Bladder microvascular endothelial cell (primary cell): ENCODE data around the gene SPTBN5. TPM values are rescaled to one million over a fixed set of nuclear protein-coding genes. Genes with fewer than 3 reads are reported as not detected.

ENCODE experiments used
- total RNA-seq: library from RNA; depleted of rRNA; stranded (reverse); fragments of >200 nt; gene quantifications from 2 replicates; pipeline ENCODE4 v1.2.3, GENCODE V29; 2014

Gene SPTBN5
- 5.2 and 5.3 TPM in 2 replicates for total RNA-seq

DNA sequence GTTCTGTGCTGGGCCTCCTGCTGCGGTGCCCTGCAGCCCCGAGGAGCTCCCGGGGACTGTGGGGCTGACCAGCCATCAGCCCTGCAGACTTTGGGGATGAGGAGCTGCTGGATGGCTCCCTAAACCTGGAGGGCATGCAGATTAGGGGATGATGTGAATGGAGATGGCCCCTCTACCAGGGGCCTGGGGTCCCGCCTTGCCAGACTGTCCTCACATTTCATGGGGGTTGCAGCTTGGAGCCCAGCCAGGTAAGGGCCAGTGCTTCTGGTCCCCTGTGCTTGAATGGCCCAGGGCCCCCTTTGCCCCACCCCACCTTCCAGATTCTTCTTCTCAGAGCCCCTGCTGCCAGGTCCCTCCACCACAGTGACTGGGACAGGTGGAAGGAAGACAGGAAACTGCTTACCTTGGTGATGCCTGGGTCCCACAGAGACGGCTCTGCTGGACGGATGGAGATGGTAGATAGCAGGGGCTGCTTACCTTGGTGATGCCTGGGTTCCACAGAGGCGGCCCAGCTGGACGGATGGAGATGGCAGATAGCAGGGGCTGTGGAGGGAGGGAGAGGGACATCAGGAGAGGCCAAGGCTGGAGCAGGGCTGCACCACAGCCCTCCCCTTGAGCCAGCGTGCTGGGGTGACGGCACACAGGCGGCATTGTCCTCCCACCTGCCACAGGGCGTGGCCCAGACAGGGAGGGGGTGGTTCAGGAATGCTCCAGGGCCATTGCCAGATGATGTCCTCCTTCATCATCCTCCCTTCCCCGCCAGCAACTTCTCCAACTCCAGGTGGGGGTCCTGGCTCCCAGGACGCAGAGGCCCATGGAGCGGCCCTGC, at the start of gene SPTBN5:
Gene SPTBN5, minus strand, starts transcription at position 632 of the 829 bp plus-strand sequence. Its CDS starts 556 bp downstream, at position 76.

DNA sequence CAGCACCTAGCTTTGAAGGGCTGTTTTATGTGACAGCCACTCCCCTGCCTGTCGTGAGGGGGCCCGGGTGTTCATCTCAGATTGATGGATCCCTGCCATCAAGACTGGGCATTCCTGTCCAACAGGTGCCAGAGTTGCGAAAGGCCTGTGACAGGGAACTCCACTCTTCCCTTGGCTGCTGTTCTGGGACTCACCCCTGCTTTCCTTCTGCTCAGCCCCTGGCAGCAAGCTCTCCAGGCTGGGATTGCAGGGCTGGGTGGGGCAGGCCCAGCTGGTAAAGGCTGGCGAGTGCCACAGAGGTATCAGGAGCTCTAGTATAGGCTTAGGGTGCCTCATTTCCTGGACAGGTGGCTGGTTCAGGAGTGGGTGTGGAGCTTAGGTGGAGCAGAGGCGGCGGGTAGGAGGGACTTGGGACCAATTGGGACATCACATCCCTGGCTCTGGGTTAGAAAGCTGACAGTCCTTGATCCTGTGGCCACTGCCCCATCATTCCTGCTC, 55.4 kb downstream of the SPTBN5 start, which contains the start of gene PLA2G4B:
Gene PLA2G4B, plus strand, starts transcription at position 448 of the 498 bp plus-strand sequence. CDS start 67 bp downstream, outside the sequence.

DNA sequence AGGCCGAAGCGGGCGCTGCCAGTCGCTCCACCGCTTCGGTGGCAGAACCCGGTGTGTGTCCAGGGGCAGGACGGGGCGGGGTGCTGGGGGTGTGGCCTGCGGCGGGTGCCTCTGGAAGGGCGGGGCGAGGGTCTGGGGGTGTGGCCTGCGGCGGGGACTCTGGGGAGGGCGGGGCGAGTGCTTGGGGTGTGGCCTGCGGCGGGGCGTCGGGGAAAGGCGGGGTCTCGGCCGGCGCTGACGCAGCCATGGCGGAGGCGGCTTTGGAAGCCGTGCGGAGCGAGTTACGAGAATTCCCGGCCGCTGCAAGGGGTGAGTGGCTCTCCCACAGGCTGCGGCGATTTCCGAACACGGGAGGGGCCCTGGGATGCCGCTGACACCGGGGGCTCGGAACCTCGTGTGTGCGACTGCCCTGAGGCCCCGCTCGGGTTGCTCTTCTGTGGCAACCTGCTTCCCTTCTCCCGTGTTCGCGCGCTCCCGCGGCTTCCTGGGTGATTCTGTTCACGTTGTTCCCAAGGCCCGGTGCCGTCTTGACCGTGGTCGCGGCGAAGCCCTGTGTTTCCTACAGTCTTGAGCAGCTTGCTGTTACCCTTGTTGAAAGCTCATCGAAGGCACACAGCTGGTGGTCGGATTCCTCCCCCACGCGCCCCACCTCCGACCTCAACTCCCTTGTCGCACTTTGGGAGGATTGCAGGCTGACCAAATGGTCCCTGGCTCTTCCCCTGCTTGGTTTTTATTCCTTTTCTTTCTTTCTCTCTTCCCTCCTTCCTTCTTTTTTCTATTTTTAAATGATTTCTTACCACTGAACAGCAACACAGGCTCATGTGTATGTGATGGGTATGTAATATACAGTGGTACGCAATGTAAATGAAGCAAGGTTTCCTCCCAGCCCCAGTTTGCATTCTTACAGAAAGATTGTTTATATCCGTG, 65.7 kb downstream of the SPTBN5 start, which contains the start of gene JMJD7:
Gene JMJD7, plus strand, starts transcription at position 213 of the 927 bp plus-strand sequence. Its CDS starts 33 bp downstream, at position 246.

Other genes with a start within 250 kb of the SPTBN5 start
- gene MGA, start 233.6 kb downstream of the SPTBN5 start, total RNA-seq: 19.3 and 67.4 TPM in 2 replicates
- gene MAPKBP1, start 119.6 kb downstream of the SPTBN5 start, total RNA-seq: 18.0 and 24.8 TPM in 2 replicates
- gene JMJD7, start 66.0 kb downstream of the SPTBN5 start, total RNA-seq: 0.65 and 3.1 TPM in 2 replicates
- 0.16 and 1.7 TPM in 2 replicates for gene PLA2G4B, start 55.2 kb downstream of the SPTBN5 start, total RNA-seq
- 92.9 and 130 TPM in 2 replicates for gene EHD4, start 78.5 kb upstream of the SPTBN5 start, total RNA-seq
- gene PLA2G4E, start 127.0 kb upstream of the SPTBN5 start, total RNA-seq: not detected in 2 replicates
- gene PLA2G4D, start 200.5 kb upstream of the SPTBN5 start, total RNA-seq: not detected in 2 replicates